Measurements from ENCODE around the gene SP100. TPM values are rescaled to one million over a fixed set of nuclear protein-coding genes. Genes with fewer than 3 reads are reported as not detected.

The SP100 gene
- total RNA-seq, 1 donor from 2014 or later: 169 TPM

DNA sequence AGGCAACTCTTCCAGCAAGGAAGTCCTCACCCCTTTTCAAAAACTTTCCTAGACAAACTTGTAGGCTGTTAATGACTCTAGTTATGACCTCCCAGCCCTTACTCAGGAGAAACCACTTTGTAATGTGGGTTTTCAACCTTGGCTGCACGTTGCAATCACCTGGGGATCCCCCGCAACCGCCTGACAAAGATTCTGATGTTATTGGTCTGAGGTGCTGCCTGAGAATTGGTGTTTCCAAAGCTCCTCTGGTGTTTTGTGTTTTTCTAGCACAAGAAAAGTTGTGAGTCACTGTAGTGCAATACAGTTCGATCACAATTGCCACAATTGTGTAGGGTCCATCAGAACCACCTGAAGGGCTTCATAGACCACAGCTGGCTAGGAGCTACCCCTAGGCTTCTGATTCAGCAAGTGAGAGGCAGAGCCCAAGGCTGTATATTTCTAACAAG, 121.6 kb downstream of the SP100 start:
- Mint-ChIP-seq H3K4me1 (ENCODE audit: low read depth, unreplicated experiment) (peaks cover 7% of the 10 kb centered on the region), H3K4me3 (ENCODE audit: unreplicated experiment) (no peak overlapping the region), H3K9me3 (ENCODE audit: unreplicated experiment) (peaks cover 2% of the 10 kb centered on the region), H3K27ac (ENCODE audit: unreplicated experiment) (no peak overlapping the region), H3K36me3 (ENCODE audit: low read depth, unreplicated experiment) (peaks cover 11% of the 10 kb centered on the region), H3K27me3 (ENCODE audit: low read depth, unreplicated experiment) (peaks cover 3% of the 10 kb centered on the region)
- no peak overlapping the region for H3K27ac ChIP-seq (ENCODE audit: low read depth, low read length)
- H2AFZ ChIP-seq (ENCODE audit: low read depth, low read length): no peak overlapping the region
- no peak overlapping the region for H3K4me2 ChIP-seq (ENCODE audit: low read length)
- H3K9me3 ChIP-seq (ENCODE audit: insufficient read depth, low read depth, low read length): no peaks in the 10 kb centered on the region
- no peaks in the 10 kb centered on the region for H3K27me3 ChIP-seq (ENCODE audit: insufficient read depth, low read length)
- no peaks in the 10 kb centered on the region for H3K36me3 ChIP-seq (ENCODE audit: insufficient read depth, low read length)
- DNase-seq (ENCODE audit: low read depth): no peak
- peaks cover 9% of the 10 kb centered on the region for H3K4me1 ChIP-seq (ENCODE audit: insufficient read depth, low read length)
- H3K4me3 ChIP-seq (ENCODE audit: insufficient read depth, low read depth, low read length): no peak overlapping the region
- no peaks in the 10 kb centered on the region for H3K79me2 ChIP-seq (ENCODE audit: insufficient read depth, low read length)
- H3K9ac ChIP-seq (ENCODE audit: low read length): no peak overlapping the region
- FAIRE-seq: no peak
- TF ChIP-seq, protein P1, sequence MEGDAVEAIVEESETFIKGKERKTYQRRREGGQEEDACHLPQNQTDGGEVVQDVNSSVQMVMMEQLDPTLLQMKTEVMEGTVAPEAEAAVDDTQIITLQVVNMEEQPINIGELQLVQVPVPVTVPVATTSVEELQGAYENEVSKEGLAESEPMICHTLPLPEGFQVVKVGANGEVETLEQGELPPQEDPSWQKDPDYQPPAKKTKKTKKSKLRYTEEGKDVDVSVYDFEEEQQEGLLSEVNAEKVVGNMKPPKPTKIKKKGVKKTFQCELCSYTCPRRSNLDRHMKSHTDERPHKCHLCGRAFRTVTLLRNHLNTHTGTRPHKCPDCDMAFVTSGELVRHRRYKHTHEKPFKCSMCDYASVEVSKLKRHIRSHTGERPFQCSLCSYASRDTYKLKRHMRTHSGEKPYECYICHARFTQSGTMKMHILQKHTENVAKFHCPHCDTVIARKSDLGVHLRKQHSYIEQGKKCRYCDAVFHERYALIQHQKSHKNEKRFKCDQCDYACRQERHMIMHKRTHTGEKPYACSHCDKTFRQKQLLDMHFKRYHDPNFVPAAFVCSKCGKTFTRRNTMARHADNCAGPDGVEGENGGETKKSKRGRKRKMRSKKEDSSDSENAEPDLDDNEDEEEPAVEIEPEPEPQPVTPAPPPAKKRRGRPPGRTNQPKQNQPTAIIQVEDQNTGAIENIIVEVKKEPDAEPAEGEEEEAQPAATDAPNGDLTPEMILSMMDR (IDR thresholded peaks at IDR 0.05; ENCODE audit: insufficient read depth, low read depth, low read length): no peak
- H4K20me1 ChIP-seq (ENCODE audit: insufficient read depth, low read length): no peaks in the 10 kb centered on the region

DNA sequence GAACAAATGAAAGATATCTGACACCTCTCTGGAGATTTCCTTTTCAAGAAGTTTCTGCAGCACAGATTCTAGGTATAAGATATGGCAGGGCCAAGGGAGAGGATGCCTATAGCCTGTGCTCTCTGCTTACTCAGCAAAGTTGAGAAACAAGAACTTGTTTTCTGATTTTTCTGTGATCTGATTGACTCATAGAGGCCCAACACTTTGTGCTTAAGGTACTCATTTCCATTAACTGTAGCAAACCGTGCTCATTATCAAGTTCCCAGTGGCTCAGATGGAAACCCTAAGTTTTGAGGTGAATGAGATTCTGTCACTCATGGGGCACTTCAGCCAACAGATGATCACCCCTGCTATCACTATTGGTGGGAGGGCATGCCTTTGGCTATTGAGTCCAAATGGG, 124.3 kb downstream of the SP100 start:
- FAIRE-seq: no peak
- peaks cover 3% of the 10 kb centered on the region for H3K27me3 Mint-ChIP-seq (ENCODE audit: low read depth, unreplicated experiment)
- Histone ChIP-seq H3K36me3 (ENCODE audit: insufficient read depth, low read length) (no peaks in the 10 kb centered on the region), H3K4me3 (ENCODE audit: insufficient read depth, low read depth, low read length) (no peak overlapping the region), H3K9ac (ENCODE audit: low read length) (no peak overlapping the region), H3K4me2 (ENCODE audit: low read length) (no peak overlapping the region), H3K9me3 (ENCODE audit: insufficient read depth, low read depth, low read length) (no peaks in the 10 kb centered on the region), H3K79me2 (ENCODE audit: insufficient read depth, low read length) (no peaks in the 10 kb centered on the region), H3K27me3 (ENCODE audit: insufficient read depth, low read length) (no peaks in the 10 kb centered on the region), H2AFZ (ENCODE audit: low read depth, low read length) (no peak overlapping the region), H3K27ac (ENCODE audit: low read depth, low read length) (no peak overlapping the region), H4K20me1 (ENCODE audit: insufficient read depth, low read length) (no peaks in the 10 kb centered on the region), H3K4me1 (ENCODE audit: insufficient read depth, low read length) (peaks cover 9% of the 10 kb centered on the region)
- H3K36me3 Mint-ChIP-seq (ENCODE audit: low read depth, unreplicated experiment): peaks cover 28% of the 10 kb centered on the region
- peaks cover 11% of the 10 kb centered on the region for H3K4me1 Mint-ChIP-seq (ENCODE audit: low read depth, unreplicated experiment)
- H3K9me3 Mint-ChIP-seq (ENCODE audit: unreplicated experiment): peaks cover 11% of the 10 kb centered on the region
- DNase-seq (ENCODE audit: low read depth): no peak
- TF ChIP-seq, protein P1 (IDR thresholded peaks at IDR 0.05; ENCODE audit: insufficient read depth, low read depth, low read length): no peak
- no peak for TF ChIP-seq EZH2 (IDR thresholded peaks at IDR 0.05; ENCODE audit: insufficient read depth, low read length)
- no peak overlapping the region for H3K27ac Mint-ChIP-seq (ENCODE audit: unreplicated experiment)
- no peak overlapping the region for H3K4me3 Mint-ChIP-seq (ENCODE audit: unreplicated experiment)

DNA sequence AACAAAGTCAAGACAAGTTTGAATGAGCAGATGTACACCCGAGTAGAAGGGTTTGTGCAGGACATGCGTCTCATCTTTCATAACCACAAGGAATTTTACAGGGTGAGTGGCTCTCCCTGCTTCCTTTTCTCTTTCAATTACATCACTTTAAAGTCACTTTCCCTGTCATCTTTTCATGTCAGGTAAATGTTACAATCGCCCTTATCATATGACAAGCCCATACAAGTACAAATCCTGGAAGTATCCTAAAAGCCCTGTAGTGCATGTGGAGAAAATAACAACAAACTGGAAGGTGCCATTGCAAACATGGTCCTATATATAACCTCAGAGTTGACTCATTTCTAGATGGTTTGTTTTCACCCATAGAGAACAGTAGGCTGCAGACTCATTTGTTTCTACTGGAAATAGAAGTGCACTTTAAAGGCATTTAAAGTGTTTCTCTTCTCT, 126.0 kb downstream of the SP100 start:
- Mint-ChIP-seq H3K4me1 (ENCODE audit: low read depth, unreplicated experiment) (peaks cover 11% of the 10 kb centered on the region), H3K27ac (ENCODE audit: unreplicated experiment) (no peak overlapping the region), H3K27me3 (ENCODE audit: low read depth, unreplicated experiment) (peaks cover 3% of the 10 kb centered on the region), H3K9me3 (ENCODE audit: unreplicated experiment) (peaks cover 11% of the 10 kb centered on the region), H3K4me3 (ENCODE audit: unreplicated experiment) (no peak overlapping the region), H3K36me3 (ENCODE audit: low read depth, unreplicated experiment) (peaks cover 28% of the 10 kb centered on the region)
- H3K4me2 ChIP-seq (ENCODE audit: low read length): no peak overlapping the region
- no peaks in the 10 kb centered on the region for H3K79me2 ChIP-seq (ENCODE audit: insufficient read depth, low read length)
- H3K4me3 ChIP-seq (ENCODE audit: insufficient read depth, low read depth, low read length): no peak overlapping the region
- DNase-seq (ENCODE audit: low read depth) (peak; percentile 17), FAIRE-seq (no peak)
- no peaks in the 10 kb centered on the region for H3K9me3 ChIP-seq (ENCODE audit: insufficient read depth, low read depth, low read length)
- peaks cover 9% of the 10 kb centered on the region for H3K4me1 ChIP-seq (ENCODE audit: insufficient read depth, low read length)
- no peaks in the 10 kb centered on the region for H3K27me3 ChIP-seq (ENCODE audit: insufficient read depth, low read length)
- TF ChIP-seq, protein P1 (IDR thresholded peaks at IDR 0.05; ENCODE audit: insufficient read depth, low read depth, low read length): no peak
- TF ChIP-seq EZH2 (IDR thresholded peaks at IDR 0.05; ENCODE audit: insufficient read depth, low read length): no peak
- no peak overlapping the region for H2AFZ ChIP-seq (ENCODE audit: low read depth, low read length)
- no peaks in the 10 kb centered on the region for H4K20me1 ChIP-seq (ENCODE audit: insufficient read depth, low read length)
- no peak overlapping the region for H3K27ac ChIP-seq (ENCODE audit: low read depth, low read length)
- H3K36me3 ChIP-seq (ENCODE audit: insufficient read depth, low read length): no peaks in the 10 kb centered on the region
- no peak overlapping the region for H3K9ac ChIP-seq (ENCODE audit: low read length)

Measured in astrocyte (in vitro differentiated cells and primary cell).